K562 treated with DMSO at 1 percent for 4 hours (cell line): ENCODE measurements around the gene ERGIC3. TPM values are rescaled to one million over a fixed set of nuclear protein-coding genes. Genes with fewer than 3 reads are reported as not detected.

Experiments
- total RNA-seq: library from RNA; unstranded; fragments of 300-600 nt; gene quantifications from 2 replicates; pipeline ENCODE4 v1.2.3, GENCODE V29; 2022; ENCODE audit not compliant: insufficient read depth

ERGIC3 gene
- 324 and 354 TPM in 2 replicates for total RNA-seq

GRCh38 chr20:35541783-35542662 is at the start of gene ERGIC3:
TSS of gene ERGIC3 (plus strand) at chr20:35542078. CDS start at chr20:35542098, 20 bp downstream.

DNA sequence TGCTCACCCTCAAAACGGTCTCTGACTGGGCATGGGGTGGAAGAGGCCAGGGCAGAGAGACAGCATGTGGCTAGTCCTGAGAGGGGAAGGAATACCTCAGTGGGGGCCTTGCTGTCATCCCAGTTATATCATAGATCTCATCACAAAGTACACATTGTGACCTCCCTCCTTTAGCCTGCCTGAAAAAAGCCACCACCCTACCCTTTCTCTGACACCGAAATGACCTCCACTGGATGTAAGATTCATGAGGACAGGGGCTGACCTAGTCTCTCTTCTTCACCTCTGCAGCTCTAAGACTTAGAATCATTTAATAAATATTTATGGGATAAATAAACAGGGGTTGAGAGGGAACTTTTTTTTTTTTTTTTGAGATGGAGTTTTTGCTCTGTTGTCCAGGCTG is 12.3 kb upstream of the ERGIC3 start, which contains the start of gene C20orf173:
TSS of gene C20orf173 (minus strand) at position 101 of the 400 bp plus-strand sequence. CDS start 279 bp downstream, outside the sequence.

Other genes with a start within 250 kb of the ERGIC3 start
- not detected in 2 replicates for gene FAM83C, start 249.7 kb upstream of the ERGIC3 start, total RNA-seq
- gene UQCC1, start 130.1 kb upstream of the ERGIC3 start, total RNA-seq: 33.7 and 44.0 TPM in 2 replicates
- gene GDF5, start 103.8 kb upstream of the ERGIC3 start, total RNA-seq: not detected in 2 replicates
- gene CEP250, start 86.5 kb upstream of the ERGIC3 start, total RNA-seq: 14.5 TPM in 2 replicates
- gene C20orf173, start 12.4 kb upstream of the ERGIC3 start, total RNA-seq: not detected in 2 replicates
- gene SPAG4, start 73.8 kb downstream of the ERGIC3 start, total RNA-seq: 4.2 and 7.1 TPM in 2 replicates
- 106 and 154 TPM in 2 replicates for gene CPNE1, start 122.8 kb downstream of the ERGIC3 start, total RNA-seq
- 15.1 and 19.4 TPM in 2 replicates for gene RBM12, start 122.8 kb downstream of the ERGIC3 start, total RNA-seq
- gene NFS1, start 157.3 kb downstream of the ERGIC3 start, total RNA-seq: 21.3 and 33.8 TPM in 2 replicates
- 233 and 315 TPM in 2 replicates for gene ROMO1, start 157.3 kb downstream of the ERGIC3 start, total RNA-seq
- gene RBM39, start 200.2 kb downstream of the ERGIC3 start, total RNA-seq: 98.0 and 181 TPM in 2 replicates
- gene PHF20, start 229.9 kb downstream of the ERGIC3 start, total RNA-seq: 21.4 and 34.1 TPM in 2 replicates